Right lobe of liver (tissue), 6 donors: ENCODE data around the gene CDHR1. TPM values are rescaled to one million over a fixed set of nuclear protein-coding genes. Genes with fewer than 3 reads are reported as not detected.

ENCODE experiments used
- ATAC-seq, 4 donors: fragments of 200-7000 bp; cut with Tn5 transposase; one replicate each; pipeline ENCODE4 v1.9.1; 2020; ENCODE audit warnings: mild to moderate bottlenecking in 4 of 4, moderate library complexity in 4 of 4
- DNase-seq, 3 donors: peaks; one replicate each; pipeline ENCODE4 v3.0.0-alpha.2; 2020
- H3K27ac ChIP-seq, 3 donors: fragments of 200-600 bp; one replicate each; pipeline ENCODE4 v1.8.0; 2022
- H3K27me3 ChIP-seq, 2 donors: fragments of 200-600 bp; one replicate each; pipeline ENCODE4 v1.8.0; 2022
- H3K36me3 ChIP-seq, 4 donors: fragments of 200-600 bp; sonication (generic) in 1 of 4; one replicate each; pipeline versions ENCODE4 v1.5.1 to v1.8.0; 2017 to 2022; ENCODE audit warnings: control low read depth in 1 of 4
- H3K4me1 ChIP-seq, 4 donors: fragments of 200-600 bp; sonication (generic) in 1 of 4; one replicate each; pipeline versions ENCODE4 v1.5.1 to v1.8.0; 2017 to 2022; ENCODE audit warnings: control low read depth in 1 of 4
- H3K4me3 ChIP-seq, 3 donors: fragments of 200-600 bp; one replicate each; pipeline ENCODE4 v1.8.0; 2022
- H3K9me3 ChIP-seq, 4 donors: fragments of 200-600 bp; sonication (generic) in 1 of 4; one replicate each; pipeline versions ENCODE4 v1.5.1 to v1.8.0; 2017 to 2022; ENCODE audit warnings: control low read depth in 1 of 4
- CTCF ChIP-seq, 4 donors: fragments of 200-600 bp in 3 of 4; fragments of 450-650 bp in 1 of 4; IDR thresholded peaks; one replicate each; pipeline versions ENCODE4 v1.5.1 to v1.8.0; 2016 to 2022; ENCODE audit warnings: antibody characterized with exemption in 4 of 4, mild to moderate bottlenecking in 2 of 4
- POLR2A ChIP-seq: fragments of 450-650 bp; IDR thresholded peaks from one replicate; pipeline ENCODE4 v1.6.1; 2017; ENCODE audit warnings: antibody characterized with exemption, mild to moderate bottlenecking
- WGBS: methylation state at CpG from one replicate; pipeline ENCODE4 v1.1.6; 2018; ENCODE audit warnings: low coverage, low lambda C conversion rate; ENCODE audit not compliant: insufficient coverage; ENCODE audit errors: missing lambda C conversion rate; 5-methylcytosine and 5-hydroxymethylcytosine counted together
- intact Hi-C, 2 donors: fragments of 100-400 bp; cut with DNase I; formaldehyde crosslinking; loops; one replicate each; pipeline versions ENCODE4 v1.11.2 to v1.14.1; 2022
- total RNA-seq, 6 experiments: library from RNA; depleted of rRNA in 2 of 6; stranded (reverse); fragments of >200 nt in 2 of 6; fragmentation: NEBNext Ultra II Directional in 3 of 6; extraction: Animal tissue kit (Norgen Biotek cat#: 25700) in 3 of 6; gene quantifications; one replicate each; pipeline versions ENCODE4 v1.1.0 to v1.2.4, GENCODE V29; 2016 to 2023
- donor health status: DM: no; HTN: yes; CAD: no.
- donor health status: DM: no; HTN: no; CAD: no.
- donor health status: DM: no; HTN: no; CAD: no.
- donor health status: DM: no; HTN: yes; CAD: no.
- donor health status: DM: no; HTN: yes; CAD: no.

The CDHR1 gene
- total RNA-seq, 6 experiments from 2014 or later, result 0.09 to 0.42 (median 0.19) TPM; not detected in 1

DNA sequence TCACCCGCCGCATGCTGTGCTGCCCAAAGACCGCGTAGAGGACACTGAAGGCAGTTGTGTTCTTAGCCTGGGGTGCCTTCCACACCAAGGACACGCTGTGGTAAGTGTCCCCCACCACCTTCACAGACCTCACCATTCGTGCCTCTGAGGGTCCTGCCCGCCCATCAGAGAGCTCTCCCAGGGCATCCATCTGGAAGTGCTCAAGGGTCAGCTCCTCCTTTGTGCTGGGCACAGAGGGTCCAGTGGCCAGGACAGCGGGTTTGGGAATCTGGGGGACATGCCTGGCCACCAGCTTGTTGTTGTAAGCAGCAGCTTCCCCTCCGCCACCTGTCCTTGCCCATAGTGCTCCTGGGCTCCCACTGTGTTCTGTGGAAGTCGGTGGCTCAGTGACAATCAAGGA lies 38.0 kb downstream of the CDHR1 start:
- no peaks in the 10 kb centered on the region for H3K9me3 ChIP-seq
- DNase-seq (no peak), ATAC-seq (no peak)
- H3K4me1 ChIP-seq, result no peaks in the 10 kb centered on the region
- intact Hi-C loops, result no loop called here
- H3K36me3 ChIP-seq, result no peaks in the 10 kb centered on the region
- no peak overlapping the region for H3K27ac ChIP-seq
- H3K27me3 ChIP-seq, result no peaks in the 10 kb centered on the region
- WGBS, result 40% methylated on average over 2 of the region's 10 CpGs
- TF ChIP-seq CTCF (IDR thresholded peaks at IDR 0.05), result no peak
- TF ChIP-seq POLR2A, result no peak
- no peak overlapping the region for H3K4me3 ChIP-seq

- WGBS, result 33% methylated on average over 1 of the region's 4 CpGs
- ATAC-seq, result no peak
- Histone ChIP-seq H3K27me3 (no peaks in the 10 kb centered on the region), H3K4me3 (no peak overlapping the region), H3K4me1 (no peaks in the 10 kb centered on the region), H3K27ac (no peak overlapping the region), H3K9me3 (no peaks in the 10 kb centered on the region), H3K36me3 (no peaks in the 10 kb centered on the region)
- no peak for TF ChIP-seq POLR2A
- TF ChIP-seq CTCF (IDR thresholded peaks at IDR 0.05), result no peak
- intact Hi-C loops, result no loop called here
- no peak for DNase-seq
Observed at GRCh38 chr10:84233940-84234339, 39.6 kb downstream of the CDHR1 start.

- 75% methylated on average over 4 of the region's 4 CpGs for WGBS
- H3K9me3 ChIP-seq, result no peaks in the 10 kb centered on the region
- no peak overlapping the region for H3K27ac ChIP-seq
- ATAC-seq, result no peak
- H3K36me3 ChIP-seq, result no peaks in the 10 kb centered on the region
- no peak overlapping the region for H3K4me3 ChIP-seq
- no peak for DNase-seq
- intact Hi-C loops, result no loop called here
- H3K4me1 ChIP-seq, result no peaks in the 10 kb centered on the region
- TF ChIP-seq CTCF (IDR thresholded peaks at IDR 0.05) (no peak), POLR2A (no peak)
- no peaks in the 10 kb centered on the region for H3K27me3 ChIP-seq
Observed at GRCh38 chr10:84234479-84234878, 40.1 kb downstream of the CDHR1 start.

DNA sequence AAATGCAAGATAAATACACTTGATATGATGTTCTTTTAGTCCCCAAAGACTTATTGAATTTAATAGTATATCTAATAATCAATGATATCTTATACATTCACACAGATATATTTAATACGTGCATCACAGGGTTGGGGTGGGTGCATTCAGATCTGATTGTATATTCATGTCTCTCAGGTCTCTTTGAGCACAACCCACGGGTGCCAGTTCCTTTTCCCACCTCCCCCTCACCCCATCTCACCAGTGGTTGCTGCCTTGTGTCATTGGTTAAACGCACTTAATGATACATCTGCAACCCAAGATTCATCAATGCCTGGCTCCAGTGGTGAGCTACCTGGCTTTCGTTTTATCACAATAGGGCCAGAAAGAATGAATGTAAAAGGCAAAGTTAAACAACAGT lies 40.8 kb downstream of the CDHR1 start:
- ATAC-seq (no peak), DNase-seq (no peak)
- Histone ChIP-seq H3K9me3 (no peaks in the 10 kb centered on the region), H3K27ac (no peak overlapping the region), H3K4me1 (no peaks in the 10 kb centered on the region), H3K36me3 (no peaks in the 10 kb centered on the region), H3K27me3 (no peaks in the 10 kb centered on the region), H3K4me3 (no peak overlapping the region)
- intact Hi-C loops, result no loop called here
- WGBS, result 55% methylated on average over 4 of the region's 4 CpGs
- TF ChIP-seq POLR2A (no peak), CTCF (IDR thresholded peaks at IDR 0.05) (no peak)

DNA sequence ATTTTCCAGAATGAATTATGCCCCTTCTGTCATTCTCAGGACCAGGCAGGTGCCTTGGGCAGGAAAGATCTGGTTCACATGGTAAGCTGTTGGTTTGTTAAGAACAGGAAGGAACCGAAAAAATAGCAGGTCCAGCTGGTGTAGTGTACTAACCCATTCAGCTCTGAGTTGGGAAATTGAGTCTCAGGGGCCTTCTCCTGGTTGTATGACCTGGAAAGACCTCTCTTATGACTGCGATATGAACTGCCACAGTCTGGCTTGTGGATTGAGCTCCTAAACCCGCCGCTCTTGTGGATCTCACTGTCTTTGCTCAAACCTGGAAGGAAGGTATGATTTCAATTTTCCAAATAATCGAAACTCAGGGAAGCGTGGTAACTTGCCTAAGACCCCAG lies 42.5 kb downstream of the CDHR1 start:
- no peaks in the 10 kb centered on the region for H3K36me3 ChIP-seq
- intact Hi-C loops, result no loop called here
- DNase-seq (no peak), ATAC-seq (no peak)
- H3K4me3 ChIP-seq, result no peak overlapping the region
- no peaks in the 10 kb centered on the region for H3K9me3 ChIP-seq
- H3K27ac ChIP-seq, result no peak overlapping the region
- no peaks in the 10 kb centered on the region for H3K4me1 ChIP-seq
- H3K27me3 ChIP-seq, result no peaks in the 10 kb centered on the region
- no peak for TF ChIP-seq CTCF (IDR thresholded peaks at IDR 0.05)
- TF ChIP-seq POLR2A, result no peak
- 40% methylated on average over 1 of the region's 6 CpGs for WGBS
